ENCODE measurements around the gene PSPC1.

Gene PSPC1

GRCh38 chr13:19673473-19674430, 109.0 kb downstream of the PSPC1 start:
- DNase-seq (ENCODE audit: low read depth, low spot score) = no peak

GRCh38 chr13:19672990-19673389, 109.8 kb downstream of the PSPC1 start:
- no peak for DNase-seq (ENCODE audit: low read depth, low spot score)

GRCh38 chr13:19670147-19670546, 112.6 kb downstream of the PSPC1 start:
- DNase-seq (ENCODE audit: low read depth, low spot score) = no peak

GRCh38 chr13:19668778-19669177, 114.0 kb downstream of the PSPC1 start:
- DNase-seq (ENCODE audit: low read depth, low spot score) = no peak

GRCh38 chr13:19665427-19665859, 117.3 kb downstream of the PSPC1 start:
- DNase-seq (ENCODE audit: low read depth, low spot score) = no peak

- DNase-seq (ENCODE audit: low read depth, low spot score) = no peak
These were observed 118.1 kb downstream of the PSPC1 start for GRCh38 chr13:19664481-19665230.

- no peak for DNase-seq (ENCODE audit: low read depth, low spot score)
These were observed 119.2 kb downstream of the PSPC1 start for GRCh38 chr13:19663416-19663979.

- no peak for DNase-seq (ENCODE audit: low read depth, low spot score)
These were observed 121.2 kb downstream of the PSPC1 start for GRCh38 chr13:19661561-19661960.

- no peak for DNase-seq (ENCODE audit: low read depth, low spot score)
These were observed 121.6 kb downstream of the PSPC1 start for GRCh38 chr13:19661126-19661525.

- DNase-seq (ENCODE audit: low read depth, low spot score) = no peak
These were observed 123.9 kb downstream of the PSPC1 start for GRCh38 chr13:19658831-19659230.

GRCh38 chr13:19657872-19658591, 124.7 kb downstream of the PSPC1 start:
- DNase-seq (ENCODE audit: low read depth, low spot score) = no peak
